HG03025 (cell line): ENCODE measurements around the gene CFAP221.

Experiments used
- ATAC-seq: cut with Tn5 transposase; IDR thresholded peaks from one replicate; pipeline ENCODE4 v1.9.1; 2021; ENCODE audit warnings: mild to moderate bottlenecking, moderate library complexity; ENCODE audit not compliant: unreplicated experiment, low FRiP score

CFAP221 gene

DNA sequence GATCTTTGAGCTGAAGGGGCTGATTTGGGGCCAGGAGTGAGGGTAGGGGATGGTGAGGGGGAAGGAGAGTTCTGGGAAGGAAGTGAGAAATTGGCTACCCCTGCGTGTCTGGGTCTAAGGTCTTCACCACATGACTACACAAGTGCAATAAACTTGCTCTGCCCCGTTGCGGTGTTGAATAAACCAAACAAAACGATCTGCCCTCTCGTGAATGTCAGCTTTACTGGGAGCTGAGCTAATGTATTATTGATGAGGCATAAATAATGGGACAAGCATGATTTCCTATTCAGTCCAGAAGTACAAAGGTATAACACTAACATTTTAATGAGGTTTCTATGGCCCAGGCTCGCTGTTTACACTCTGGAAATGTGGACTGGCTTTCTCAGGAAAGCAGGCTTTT lies 8.0 kb upstream of the CFAP221 start:
- ATAC-seq: no peak

GRCh38 chr2:119536707-119537106 lies 7.5 kb upstream of the CFAP221 start:
- ATAC-seq: no peak

DNA sequence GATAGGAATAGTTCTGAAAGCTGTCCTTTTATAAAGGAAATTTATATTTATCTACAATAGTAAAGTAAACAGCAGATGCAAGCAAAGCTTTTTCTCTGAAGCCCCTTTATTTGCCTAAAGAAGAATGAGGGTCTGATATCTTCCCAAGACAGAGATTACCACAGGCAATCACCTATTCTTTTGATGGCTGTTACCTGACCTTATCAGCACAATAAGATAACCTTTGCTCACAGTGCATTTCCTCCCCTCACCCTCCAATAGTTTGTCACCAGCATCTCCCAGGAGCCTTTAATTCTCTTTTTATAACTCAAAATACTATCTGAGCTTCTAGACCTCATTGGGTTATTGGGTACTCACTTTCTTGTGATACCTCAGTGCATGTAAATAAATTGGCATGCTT lies 6.5 kb upstream of the CFAP221 start:
- no peak for ATAC-seq

DNA sequence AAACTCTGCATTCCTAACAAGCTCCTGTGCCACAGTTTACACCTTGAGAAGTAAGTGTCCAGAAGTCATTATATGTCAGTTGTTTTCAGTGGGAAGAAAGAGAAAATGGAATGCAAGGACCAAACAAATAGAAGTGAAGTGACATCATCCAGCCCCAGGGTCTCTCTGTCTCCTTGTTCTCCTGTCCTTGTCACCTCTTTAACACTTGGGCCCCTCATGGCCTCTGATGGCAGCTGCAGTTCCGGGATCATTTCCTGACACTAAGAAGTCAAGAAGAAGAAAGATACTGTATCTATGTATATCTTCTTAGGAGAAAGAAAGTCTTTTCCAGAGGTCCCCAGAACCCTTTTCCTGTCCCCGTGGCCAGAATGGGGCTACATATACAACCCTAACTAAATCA lies 2.8 kb upstream of the CFAP221 start:
- ATAC-seq: no peak

DNA sequence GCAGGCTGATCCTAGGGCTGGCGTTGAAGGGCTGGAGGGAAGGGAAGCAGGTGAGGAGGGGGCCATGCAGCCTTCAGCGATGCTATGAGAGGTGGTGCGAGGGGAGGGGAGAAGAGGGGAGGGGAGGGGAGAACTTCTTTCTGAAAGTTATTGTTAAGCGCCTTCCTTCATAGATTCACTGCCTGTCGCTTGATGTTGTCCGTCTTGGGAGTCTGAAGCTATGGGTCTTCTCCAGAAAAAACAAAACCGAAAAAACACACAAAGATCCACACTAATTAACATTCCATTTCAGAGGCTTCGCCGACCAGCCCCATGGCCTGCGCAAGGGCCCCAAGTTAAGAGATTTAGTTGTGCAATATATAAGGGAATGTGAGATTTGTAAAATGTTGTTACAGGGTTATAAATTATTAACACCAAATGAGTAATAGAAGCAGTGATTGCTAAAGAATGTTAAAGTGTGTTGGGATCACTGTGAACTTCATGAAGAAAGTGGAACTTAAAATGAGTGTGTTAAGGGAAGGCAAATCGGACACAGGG lies 758 bp downstream of the CFAP221 start:
- ATAC-seq: no peak

- no peak for ATAC-seq
These were observed 1.7 kb downstream of the CFAP221 start for GRCh38 chr2:119545754-119546446.

DNA sequence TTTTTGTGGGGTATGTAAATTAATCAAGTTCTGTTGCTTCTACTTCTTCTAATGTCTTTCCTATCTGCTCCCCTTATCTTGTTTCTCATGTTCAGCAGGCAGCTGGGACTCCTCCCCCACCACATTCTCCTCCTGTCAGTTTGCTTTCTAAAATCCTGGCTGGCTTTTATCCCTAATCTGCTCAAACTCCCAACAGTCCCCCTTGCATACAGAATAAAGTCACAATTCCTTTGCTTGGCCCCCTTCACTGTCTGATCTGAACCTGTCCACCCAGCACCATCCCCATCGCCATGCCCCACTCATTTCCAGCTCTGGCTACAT lies 2.2 kb downstream of the CFAP221 start:
- no peak for ATAC-seq

- no peak for ATAC-seq
These were observed 4.4 kb downstream of the CFAP221 start for GRCh38 chr2:119548516-119549120.

GRCh38 chr2:119549241-119549640 lies 5.0 kb downstream of the CFAP221 start:
- no peak for ATAC-seq

DNA sequence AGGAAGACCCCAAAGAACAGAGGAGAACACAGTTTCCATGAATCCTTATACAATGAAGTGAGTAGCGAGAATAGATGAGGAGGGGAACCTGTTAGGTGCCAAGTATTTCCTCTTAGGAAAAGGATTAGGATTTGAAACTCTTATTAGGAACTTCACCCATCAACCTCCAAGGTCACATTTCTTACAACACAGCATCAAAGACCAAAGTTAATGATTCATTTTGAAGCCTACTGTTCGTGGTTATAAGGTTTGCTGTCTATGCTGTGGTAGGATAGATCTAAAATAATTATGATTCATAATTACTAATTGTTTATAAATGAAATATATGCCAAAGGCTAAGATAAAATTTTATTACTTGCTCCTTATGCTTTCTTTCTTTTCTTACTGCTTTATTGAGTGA lies 6.1 kb downstream of the CFAP221 start:
- ATAC-seq: no peak

GRCh38 chr2:119550856-119551255 lies 6.6 kb downstream of the CFAP221 start:
- no peak for ATAC-seq

GRCh38 chr2:119552902-119553301 lies 8.7 kb downstream of the CFAP221 start:
- no peak for ATAC-seq

DNA sequence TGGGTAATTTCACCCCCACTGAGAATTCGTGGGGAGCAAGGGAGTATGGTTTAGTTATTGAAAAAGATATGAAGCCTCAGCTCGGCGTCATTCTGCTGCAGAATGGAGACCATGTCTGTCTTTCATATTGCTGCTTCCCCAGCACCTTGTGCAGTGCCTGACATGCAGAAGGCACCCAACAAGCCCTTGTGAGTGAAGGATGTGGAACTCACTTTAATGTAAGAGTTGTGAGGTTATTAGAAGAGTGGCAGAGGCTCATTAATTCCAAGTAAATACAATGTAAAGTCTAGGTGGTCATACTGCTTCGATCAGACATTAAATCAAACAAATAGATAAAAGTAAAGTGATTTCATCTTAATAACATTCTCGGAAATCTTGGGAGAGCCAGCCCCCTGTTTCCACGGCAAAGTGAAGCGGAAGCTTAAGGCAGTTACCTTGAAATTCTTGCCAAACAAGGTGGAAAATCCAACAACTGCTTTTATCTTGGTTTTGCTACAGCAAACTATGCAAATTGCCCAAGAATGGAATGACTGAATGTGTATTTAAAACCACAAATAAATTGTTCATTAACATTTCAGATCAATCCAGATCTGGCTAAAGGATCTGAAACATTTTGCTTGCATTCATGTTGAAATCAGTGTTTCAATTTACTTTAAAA lies 9.6 kb downstream of the CFAP221 start:
- no peak for ATAC-seq

- no peak for ATAC-seq
These were observed 21.2 kb downstream of the CFAP221 start for GRCh38 chr2:119565481-119565880.

DNA sequence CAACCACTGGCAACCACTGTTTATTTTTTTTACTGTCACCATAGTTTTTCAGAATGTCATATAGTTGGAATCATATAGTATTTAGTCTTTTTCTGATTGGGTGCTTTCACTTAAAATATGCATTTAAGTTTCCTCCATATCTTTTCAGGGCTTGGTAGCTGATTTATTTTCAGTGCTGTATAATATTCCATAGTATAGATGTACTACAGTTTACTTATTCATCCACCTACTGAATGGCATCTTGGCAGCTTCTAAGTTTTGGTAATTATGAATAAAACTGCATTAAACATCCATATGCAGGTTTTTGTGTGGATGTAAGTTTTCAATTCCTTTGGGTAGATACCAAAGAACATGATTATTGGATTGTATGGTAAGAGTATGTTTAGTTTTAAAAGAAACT lies 23.0 kb downstream of the CFAP221 start:
- no peak for ATAC-seq

DNA sequence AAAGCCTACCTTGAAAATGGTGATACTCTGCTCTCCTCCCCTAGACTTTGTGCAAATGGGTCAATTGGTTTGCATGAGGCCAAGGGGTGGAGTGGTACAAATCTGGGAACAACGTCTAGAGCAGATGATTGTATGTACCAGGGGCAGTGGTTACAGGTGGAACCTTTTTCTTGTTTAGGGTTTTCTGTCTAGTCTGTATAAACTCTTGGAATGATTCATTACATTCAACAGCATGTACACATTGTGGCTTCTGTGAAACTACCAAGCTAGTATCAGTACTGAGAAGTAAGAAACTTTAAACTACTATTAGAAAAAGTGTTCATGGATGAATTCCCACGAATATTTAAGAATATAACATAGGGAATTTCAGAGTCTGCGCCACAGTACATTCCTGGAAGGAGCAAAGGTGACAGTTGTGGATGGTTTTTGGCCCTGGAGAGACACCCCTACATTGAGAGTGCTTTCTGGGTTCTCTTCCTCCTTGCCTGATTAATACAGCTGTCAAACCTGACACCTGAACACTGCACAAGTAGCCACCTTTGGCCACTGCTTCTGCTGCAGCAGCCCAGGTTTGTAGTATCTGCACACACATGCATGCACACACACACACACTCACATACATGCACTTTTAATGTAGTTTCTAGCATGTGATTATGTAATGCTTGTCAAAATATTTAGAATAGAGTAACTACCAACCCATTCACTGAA lies 30.0 kb downstream of the CFAP221 start:
- peak; percentile 97 for ATAC-seq

- ATAC-seq: no peak
These were observed 30.6 kb downstream of the CFAP221 start for GRCh38 chr2:119574864-119575263.

DNA sequence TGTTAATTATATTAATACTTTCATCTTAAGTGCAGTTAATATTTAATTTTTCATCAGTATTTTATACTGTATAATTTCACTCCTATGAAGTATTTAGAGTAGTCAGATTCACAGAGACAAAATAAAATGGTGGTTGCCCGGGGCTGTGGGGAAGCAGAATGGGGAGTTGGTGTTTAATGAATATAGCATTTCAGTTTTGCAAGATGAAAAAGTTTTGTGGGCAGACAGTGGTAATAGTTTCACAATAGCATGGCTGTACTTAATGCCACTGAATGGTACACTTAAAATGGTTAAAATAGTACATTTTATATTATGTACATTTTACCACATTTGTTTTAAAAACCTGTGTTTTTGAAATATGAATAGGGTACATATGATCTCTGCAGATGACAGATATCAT lies 31.2 kb downstream of the CFAP221 start:
- no peak for ATAC-seq

- ATAC-seq: no peak
These were observed 35.4 kb downstream of the CFAP221 start for GRCh38 chr2:119579424-119580295.

DNA sequence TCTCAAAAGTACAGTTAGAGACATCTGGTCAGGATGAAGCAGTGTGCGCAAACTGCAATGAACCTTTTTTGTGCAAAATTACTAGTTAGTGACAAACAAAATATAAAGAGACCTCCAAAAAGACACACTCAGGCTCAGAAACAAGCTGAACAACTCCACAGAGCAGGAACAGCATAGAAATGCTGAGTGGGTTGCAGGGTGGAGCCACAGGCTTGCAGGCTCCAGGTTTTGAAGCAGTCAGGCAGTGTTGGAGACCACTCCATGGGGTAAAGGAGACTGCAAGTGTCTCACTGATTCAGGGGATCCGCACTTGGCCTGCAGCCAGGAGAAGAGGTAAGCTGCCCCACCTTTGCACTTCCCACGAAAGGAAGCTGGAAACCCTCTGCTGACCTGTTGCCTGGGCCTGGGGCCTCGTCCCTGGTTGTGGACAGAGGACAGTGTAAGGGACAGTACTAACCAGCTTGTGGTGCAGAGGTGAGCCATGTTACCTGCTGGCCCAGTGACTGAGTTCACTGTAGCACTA lies 36.4 kb downstream of the CFAP221 start:
- ATAC-seq: no peak
